Lung (tissue), 16 donors: ENCODE measurements around the gene PGLYRP4. TPM values are rescaled to one million over a fixed set of nuclear protein-coding genes. Genes with fewer than 3 reads are reported as not detected.

Experiments used
- ATAC-seq: fragments of 200-7000 bp; cut with Tn5 transposase; one replicate; pipeline ENCODE4 v1.9.1; 2020; ENCODE audit warnings: moderate number of reproducible peaks; ENCODE audit not compliant: insufficient read depth, low FRiP score
- DNase-seq, 3 donors: peaks; one replicate each; pipeline ENCODE4 v3.0.0-alpha.2; 2013 to 2017
- H3K27ac ChIP-seq, 2 donors: one replicate each; pipeline ENCODE4 v1.5.1; 2013; ENCODE audit warnings: mild to moderate bottlenecking in 2 of 2, moderate library complexity in 2 of 2, control low read depth in 1 of 2, inconsistent platforms in 1 of 2, low read depth in 1 of 2, low read length in 1 of 2
- H3K27me3 ChIP-seq, 3 donors: one replicate each; pipeline ENCODE4 v1.5.1; 2013; ENCODE audit warnings: low read length in 2 of 3; ENCODE audit not compliant: control insufficient read depth in 3 of 3, insufficient read depth in 3 of 3
- H3K36me3 ChIP-seq, 4 donors: one replicate each; pipeline ENCODE4 v1.5.1; 2013; ENCODE audit warnings: low read length in 4 of 4, mild to moderate bottlenecking in 1 of 4, moderate library complexity in 1 of 4; ENCODE audit not compliant: control insufficient read depth in 4 of 4, insufficient read depth in 4 of 4
- H3K4me1 ChIP-seq, 5 donors: one replicate each; pipeline ENCODE4 v1.5.1; 2013; ENCODE audit warnings: low read length in 5 of 5, mild to moderate bottlenecking in 2 of 5, moderate library complexity in 1 of 5; ENCODE audit not compliant: control insufficient read depth in 5 of 5, insufficient read depth in 5 of 5
- H3K4me3 ChIP-seq: one replicate; pipeline ENCODE4 v1.5.1; 2013; ENCODE audit warnings: mild to moderate bottlenecking, control low read depth, moderate library complexity
- H3K9ac ChIP-seq, 2 donors: one replicate each; pipeline ENCODE4 v1.5.1; 2013; ENCODE audit warnings: low read length in 2 of 2, control low read depth in 1 of 2; ENCODE audit not compliant: insufficient read depth in 1 of 2
- H3K9me3 ChIP-seq, 4 donors: one replicate each; pipeline ENCODE4 v1.5.1; 2013; ENCODE audit warnings: low read length in 3 of 4, mild to moderate bottlenecking in 1 of 4, moderate library complexity in 1 of 4; ENCODE audit not compliant: control insufficient read depth in 4 of 4, insufficient read depth in 3 of 4
- WGBS, 2 donors: extraction: QIAGEN DNeasy Blood & Tissue Kit; methylation state at CpG; one replicate each; pipeline ENCODE4 v1.1.7; 2013; 5-methylcytosine and 5-hydroxymethylcytosine counted together
- long read RNA-seq, 5 donors: transcript quantifications; one replicate each; lab custom pipeline, GENCODE V29; 2026
- polyA plus RNA-seq, 2 donors: library from polyadenylated mRNA; stranded (reverse); fragments of 200-250 nt; gene quantifications; one replicate each; pipeline ENCODE4 v1.2.1, GENCODE V29; 2013
- total RNA-seq, 2 donors: library from RNA; depleted of rRNA in 1 of 2; stranded (reverse); fragments of >200 nt in 1 of 2; gene quantifications; one replicate each; pipeline ENCODE4 v1.2.1, GENCODE V29; 2014 to 2021
- TF ChIP-seq, protein P1 (sequence below): IDR thresholded peaks from 2 replicates; pipeline ENCODE4 v1.5.1; 2012; ENCODE audit warnings: mild to moderate bottlenecking; ENCODE audit errors: control extremely low read depth, extremely low read depth
- donor health status: control.
- donor health status: control.
- donor health status: Bipolar disorder and iron deficiency.
- donor health status: healthy.
- donor health status: DM: yes; HTN: yes; CAD: no.

The PGLYRP4 gene, protein sequence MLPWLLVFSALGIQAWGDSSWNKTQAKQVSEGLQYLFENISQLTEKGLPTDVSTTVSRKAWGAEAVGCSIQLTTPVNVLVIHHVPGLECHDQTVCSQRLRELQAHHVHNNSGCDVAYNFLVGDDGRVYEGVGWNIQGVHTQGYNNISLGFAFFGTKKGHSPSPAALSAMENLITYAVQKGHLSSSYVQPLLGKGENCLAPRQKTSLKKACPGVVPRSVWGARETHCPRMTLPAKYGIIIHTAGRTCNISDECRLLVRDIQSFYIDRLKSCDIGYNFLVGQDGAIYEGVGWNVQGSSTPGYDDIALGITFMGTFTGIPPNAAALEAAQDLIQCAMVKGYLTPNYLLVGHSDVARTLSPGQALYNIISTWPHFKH
- 1 to 10 TPM; 1.0 to 3.1 TPM for total RNA-seq
- polyA plus RNA-seq = 1 to 10 TPM in 1 of 2 donors, under 1 TPM in 1; 0.18 to 1.0 TPM
- long read RNA-seq, donor 1 = 0 reads
- long read RNA-seq, donor 2 = 0 reads
- long read RNA-seq, donor 3 = 0 reads
- long read RNA-seq, donor 4, partial matches to known transcripts = 34 of 53 reads
- long read RNA-seq, donor 4, other reads (novel, unspliced or antisense) = 19 of 53 reads
- long read RNA-seq, donor 5 = 0 reads

DNA sequence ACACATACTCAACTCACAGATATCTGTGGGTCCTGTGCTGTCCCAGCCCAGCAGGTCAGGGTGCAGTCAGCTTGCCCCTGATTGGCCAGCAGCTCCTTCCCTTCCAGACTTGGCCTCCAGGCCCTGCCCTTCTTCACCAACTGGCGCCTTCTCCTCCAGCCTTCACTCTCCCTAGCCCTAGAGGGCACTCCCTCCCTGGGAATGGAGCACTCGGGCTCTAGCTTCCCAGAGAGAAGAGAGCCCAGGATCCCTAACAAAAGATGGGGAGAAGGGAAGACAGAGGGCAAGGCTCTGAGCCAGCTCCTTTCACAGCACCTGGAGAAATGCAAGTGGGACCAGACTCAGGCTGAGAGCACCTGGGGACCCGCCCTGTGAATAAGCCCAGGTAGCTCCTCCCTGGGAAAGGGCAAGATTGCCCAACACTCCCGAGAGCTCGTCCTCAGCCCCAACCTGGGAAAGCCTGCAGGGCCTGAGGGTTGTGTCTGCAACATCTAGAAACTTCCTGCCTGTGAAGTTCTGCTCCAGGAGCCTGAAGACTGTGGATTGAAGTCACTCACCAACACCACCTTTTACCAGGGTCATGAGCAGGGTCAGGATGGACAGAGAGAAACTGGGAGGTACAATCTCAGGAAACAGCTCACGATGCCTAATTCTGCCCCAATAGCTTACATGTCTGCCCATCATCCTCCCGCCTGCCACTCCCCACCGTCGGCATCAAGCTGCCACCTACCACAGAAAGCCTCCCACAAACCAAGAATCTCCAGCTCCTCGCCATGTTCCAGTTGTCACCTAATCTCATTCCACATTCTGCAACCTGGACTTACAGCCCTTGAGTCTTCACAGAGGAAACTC is at the start of gene PGLYRP4:
TSS of gene PGLYRP4 (minus strand) at position 331 of the 852 bp plus-strand sequence. CDS start 909 bp downstream, outside the sequence.
- H3K4me1 ChIP-seq = peaks cover 0 to 11% (median 0%) of the 10 kb centered on the region in 5 donors
- TF ChIP-seq, protein P1, sequence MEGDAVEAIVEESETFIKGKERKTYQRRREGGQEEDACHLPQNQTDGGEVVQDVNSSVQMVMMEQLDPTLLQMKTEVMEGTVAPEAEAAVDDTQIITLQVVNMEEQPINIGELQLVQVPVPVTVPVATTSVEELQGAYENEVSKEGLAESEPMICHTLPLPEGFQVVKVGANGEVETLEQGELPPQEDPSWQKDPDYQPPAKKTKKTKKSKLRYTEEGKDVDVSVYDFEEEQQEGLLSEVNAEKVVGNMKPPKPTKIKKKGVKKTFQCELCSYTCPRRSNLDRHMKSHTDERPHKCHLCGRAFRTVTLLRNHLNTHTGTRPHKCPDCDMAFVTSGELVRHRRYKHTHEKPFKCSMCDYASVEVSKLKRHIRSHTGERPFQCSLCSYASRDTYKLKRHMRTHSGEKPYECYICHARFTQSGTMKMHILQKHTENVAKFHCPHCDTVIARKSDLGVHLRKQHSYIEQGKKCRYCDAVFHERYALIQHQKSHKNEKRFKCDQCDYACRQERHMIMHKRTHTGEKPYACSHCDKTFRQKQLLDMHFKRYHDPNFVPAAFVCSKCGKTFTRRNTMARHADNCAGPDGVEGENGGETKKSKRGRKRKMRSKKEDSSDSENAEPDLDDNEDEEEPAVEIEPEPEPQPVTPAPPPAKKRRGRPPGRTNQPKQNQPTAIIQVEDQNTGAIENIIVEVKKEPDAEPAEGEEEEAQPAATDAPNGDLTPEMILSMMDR = no peak
- DNase-seq = no peak
- H3K9ac ChIP-seq = no peak within 1 kb of the TSS
- H3K9me3 ChIP-seq = peaks cover 0 to 2% (median 0%) of the 10 kb centered on the region in 4 donors
- no peaks in the 10 kb centered on the region for H3K36me3 ChIP-seq
- peaks cover 0 to 7% (median 0%) of the 10 kb centered on the region in 3 donors for H3K27me3 ChIP-seq
- 53 to 65% methylated on average over 10 of the region's 10 CpGs for WGBS, 2 donors
- ATAC-seq = no peak
- no peak within 1 kb of the TSS for H3K27ac ChIP-seq
- H3K4me3 ChIP-seq = no peak within 1 kb of the TSS

DNA sequence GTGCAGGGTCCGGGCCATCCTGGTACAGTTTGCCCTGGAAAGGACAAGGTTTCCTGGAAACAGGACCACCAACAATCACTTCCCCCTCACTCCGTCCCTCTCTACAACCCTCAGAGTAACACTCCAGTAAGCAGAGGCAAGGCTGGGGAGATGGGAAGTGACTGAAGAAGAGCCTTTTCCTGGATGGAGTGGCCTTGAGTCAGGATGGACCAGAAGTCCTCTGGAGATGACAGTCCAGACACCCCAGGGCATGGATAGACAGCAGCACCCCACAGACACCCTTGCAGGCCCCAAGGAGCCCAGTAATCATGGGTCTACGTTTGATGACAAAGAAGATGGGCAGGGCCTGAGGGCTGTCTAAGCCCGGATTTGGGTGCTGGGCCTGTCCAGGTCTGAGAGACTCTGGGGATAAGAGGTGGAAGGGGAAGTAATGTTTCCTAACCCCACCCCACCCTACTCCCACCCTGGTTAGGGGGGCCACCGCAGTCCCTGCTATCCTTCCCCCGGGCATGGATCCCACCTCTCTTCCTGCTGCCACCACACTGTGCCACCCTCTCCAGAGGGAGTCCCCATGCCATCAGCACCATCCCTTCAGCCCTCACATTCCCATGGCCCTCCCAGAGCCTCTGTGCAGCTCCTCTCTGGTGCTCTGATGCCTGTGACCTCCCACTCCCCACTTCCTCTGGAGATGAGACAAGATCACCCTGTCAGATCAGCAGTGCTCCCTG is 49.4 kb upstream of the PGLYRP4 start:
- Histone ChIP-seq H3K27ac (no peak overlapping the region), H3K4me1 (no peaks in the 10 kb centered on the region), H3K9me3 (no peaks in the 10 kb centered on the region), H3K9ac (no peak overlapping the region), H3K27me3 (peaks cover 2 to 3% (median 3%) of the 10 kb centered on the region in 3 donors), H3K36me3 (no peaks in the 10 kb centered on the region), H3K4me3 (no peak overlapping the region)
- no peak for DNase-seq
- TF ChIP-seq, protein P1 = no peak
- no peak for ATAC-seq
- WGBS, 2 donors = 74 to 76% methylated on average over 6 of the region's 6 CpGs

DNA sequence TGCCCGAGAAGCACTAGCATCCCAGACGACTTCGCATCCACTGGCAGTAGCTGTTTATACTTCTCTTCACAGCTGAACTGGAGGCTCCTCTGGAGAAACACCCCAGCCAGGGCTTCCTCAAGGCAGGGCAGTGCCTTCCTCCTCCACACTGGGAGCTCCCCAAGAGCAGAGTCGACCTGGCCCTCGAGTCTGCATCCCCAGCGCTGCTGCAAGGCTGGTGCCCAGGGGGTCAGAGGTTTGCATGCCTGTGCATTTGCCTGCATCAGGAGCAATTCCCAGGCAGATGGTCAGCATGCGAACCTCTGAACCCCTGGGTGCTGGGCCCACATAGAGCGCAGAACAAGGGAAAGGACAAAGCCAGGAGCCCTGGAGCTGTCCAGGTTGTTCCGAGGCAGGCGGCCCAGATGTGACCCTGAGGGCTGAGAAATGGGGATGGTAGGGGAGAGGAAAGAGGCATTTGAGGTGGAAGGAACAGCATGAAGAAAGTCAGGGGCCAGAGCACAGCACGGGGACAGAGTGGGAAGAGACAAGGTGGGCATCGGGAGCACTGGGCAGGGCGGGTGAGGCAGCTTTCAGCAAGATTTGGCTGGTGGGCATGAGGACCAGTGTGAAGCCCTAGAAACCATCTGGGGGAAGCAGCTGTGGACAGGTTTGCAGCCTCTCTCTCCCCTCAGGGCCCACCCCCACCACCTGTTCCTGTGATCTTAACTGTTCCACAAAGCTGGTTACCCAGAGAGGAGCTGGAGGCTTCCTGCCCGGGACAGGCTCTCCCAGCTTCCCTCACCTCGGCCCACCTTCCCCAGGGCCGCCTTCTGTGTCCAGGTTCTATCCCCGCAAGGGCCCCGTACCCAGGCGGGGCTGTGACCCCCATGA is 48.6 kb upstream of the PGLYRP4 start:
- Histone ChIP-seq H3K27ac (no peak overlapping the region), H3K4me1 (no peaks in the 10 kb centered on the region), H3K9me3 (no peaks in the 10 kb centered on the region), H3K9ac (no peak overlapping the region), H3K36me3 (no peaks in the 10 kb centered on the region), H3K27me3 (peaks cover 2 to 7% (median 3%) of the 10 kb centered on the region in 3 donors), H3K4me3 (no peak overlapping the region)
- DNase-seq (no peak), ATAC-seq (no peak)
- TF ChIP-seq, protein P1 = no peak
- 85 to 90% methylated on average over 19 of the region's 19 CpGs for WGBS, 2 donors
